ENCODE results near the gene TBCK. TPM values are rescaled to one million over a fixed set of nuclear protein-coding genes. Genes with fewer than 3 reads are reported as not detected.
A peak's percentile ranks its signal among the peaks of the same experiment; 100 is the strongest.

Gene TBCK
- total RNA-seq, 1 donor from 2014 or later: 79.6 TPM

- peak; percentile 99 for DNase-seq (ENCODE audit: low read depth)
Measured at GRCh38 chr4:105992641-105993305, 323.2 kb downstream of the TBCK start.

GRCh38 chr4:105991726-105992125, 324.3 kb downstream of the TBCK start:
- DNase-seq (ENCODE audit: low read depth): no peak

Other genes with a start within 250 kb of the TBCK start
- gene AIMP1, start 341 bp upstream of the TBCK start, total RNA-seq: 36.2 and 41.8 TPM in 2 replicates
- gene GIMD1, start 52.6 kb upstream of the TBCK start, total RNA-seq: not detected in 2 replicates

Data from renal cortical epithelial cell (primary cell).